GM12878 (cell line): ENCODE results near the gene ANKMY1. TPM values are rescaled to one million over a fixed set of nuclear protein-coding genes. Genes with fewer than 3 reads are reported as not detected.

Source experiments
- ASH2L ChIP-seq: fragments of 300-600, 200-600 bp; sonication (generic); IDR thresholded peaks from 2 replicates; pipeline ENCODE4 v1.6.1; 2017; ENCODE audit warnings: low read depth, mild to moderate bottlenecking, borderline replicate concordance
- BACH1 ChIP-seq: fragments of 450-650 bp; IDR thresholded peaks from 2 replicates; pipeline ENCODE4 v1.6.1; 2017; ENCODE audit warnings: mild to moderate bottlenecking, borderline replicate concordance
- BMI1 ChIP-seq: fragments of 450-650 bp; IDR thresholded peaks from 2 replicates; pipeline ENCODE4 v1.6.1; 2016; ENCODE audit warnings: mild to moderate bottlenecking, moderate library complexity, borderline replicate concordance
- CBFB ChIP-seq: IDR thresholded peaks from 2 replicates; pipeline ENCODE4 v1.6.1; 2016; ENCODE audit warnings: antibody characterized with exemption, low read depth
- CEBPZ ChIP-seq: fragments of 150-350 bp; IDR thresholded peaks from 2 replicates; pipeline ENCODE4 v1.6.1; 2016; ENCODE audit warnings: low read depth, low read length
- EED ChIP-seq: sonication (generic); IDR thresholded peaks from 2 replicates; pipeline ENCODE4 v1.6.1; 2016; ENCODE audit warnings: antibody characterized with exemption, low read depth
- EZH2 ChIP-seq: IDR thresholded peaks from 2 replicates; pipeline ENCODE4 v1.6.1; 2012; ENCODE audit warnings: low read depth, mild to moderate bottlenecking, control low read depth, inconsistent platforms, low read length, borderline replicate concordance; ENCODE audit not compliant: control insufficient read depth
- FOS ChIP-seq: IDR thresholded peaks from 3 replicates; pipeline ENCODE4 v1.6.1; 2011; ENCODE audit warnings: borderline replicate concordance; ENCODE audit not compliant: insufficient read length; ENCODE audit errors: extremely low read depth
- JUND ChIP-seq: IDR thresholded peaks from 2 replicates; pipeline ENCODE4 v1.6.1; 2012; ENCODE audit warnings: low read depth, mild to moderate bottlenecking, low read length, improper control_type of control experiment, moderate library complexity
- KDM1A ChIP-seq: fragments of 200-600 bp; sonication (generic); IDR thresholded peaks from 2 replicates; pipeline ENCODE4 v1.6.1; 2016; ENCODE audit warnings: borderline replicate concordance
- LARP7 ChIP-seq: fragments of 450-650 bp; IDR thresholded peaks from 2 replicates; pipeline ENCODE4 v1.6.1; 2017; ENCODE audit warnings: mild to moderate bottlenecking
- MTA3 ChIP-seq: IDR thresholded peaks from 2 replicates; pipeline ENCODE4 v1.6.1; 2012; ENCODE audit warnings: low read length, inconsistent platforms, borderline replicate concordance
- NBN ChIP-seq: fragments of 450-650 bp; IDR thresholded peaks from 2 replicates; pipeline ENCODE4 v1.6.1; 2016
- POLR2AphosphoS2 ChIP-seq: IDR thresholded peaks from 2 replicates; pipeline ENCODE4 v1.6.1; 2011; ENCODE audit warnings: low read depth, mild to moderate bottlenecking, low read length, improper control_type of control experiment, moderate library complexity
- RAD51 ChIP-seq: fragments of 450-650 bp; IDR thresholded peaks from 2 replicates; pipeline ENCODE4 v1.6.1; 2016; ENCODE audit warnings: moderate library complexity, mild to moderate bottlenecking, inconsistent platforms
- SMAD1 ChIP-seq: fragments of 450-650 bp; IDR thresholded peaks from 2 replicates; pipeline ENCODE4 v1.6.1; 2018; ENCODE audit warnings: mild to moderate bottlenecking, low read depth; ENCODE audit not compliant: partially characterized antibody
- SREBF2 ChIP-seq: IDR thresholded peaks from 2 replicates; pipeline ENCODE4 v1.6.1; 2012; ENCODE audit warnings: mild to moderate bottlenecking, low read length
- STAT1 ChIP-seq: fragments of 450-650 bp; conservative IDR thresholded peaks from 2 replicates; pipeline ENCODE4 v1.6.1; 2014; ENCODE audit warnings: antibody characterized with exemption, mild to moderate bottlenecking
- SUZ12 ChIP-seq: fragments of 200-600 bp; sonication (generic); IDR thresholded peaks from one replicate; pipeline ENCODE4 v1.6.1; 2018; ENCODE audit warnings: antibody characterized with exemption, mild to moderate bottlenecking; ENCODE audit not compliant: unreplicated experiment
- ZBTB40 ChIP-seq: fragments of 450-650 bp; IDR thresholded peaks from 2 replicates; pipeline ENCODE4 v1.6.1; 2016; ENCODE audit warnings: mild to moderate bottlenecking, moderate library complexity, borderline replicate concordance
- ZNF592 ChIP-seq: fragments of 450-650 bp; IDR thresholded peaks from 2 replicates; pipeline ENCODE4 v1.6.1; 2017; ENCODE audit warnings: mild to moderate bottlenecking, moderate library complexity
- polyA plus RNA-seq, 11 experiments: library from polyadenylated mRNA; depleted of rRNA in 4 of 11; unstranded in 6 of 11; stranded (reverse) in 5 of 11; fragments of >200 nt; fragmentation: Nextera tagmentation in 4 of 11; fragmentation: Illumina TruSeq in 1 of 11; extraction: Ambion mirVana in 4 of 11; extraction: Trizol in 1 of 11; gene quantifications; 1 replicate in 1 of 11; 2 replicates in 10 of 11; pipeline versions ENCODE4 v1.2.1 to v1.2.3, GENCODE V29; 2011 to 2016; ENCODE audit warnings: inconsistent platforms in 2 of 11, missing spikeins in 2 of 11, low read depth in 1 of 11
- total RNA-seq, 4 experiments: library from RNA; depleted of rRNA in 3 of 4; stranded (reverse); fragments of >200 nt in 3 of 4; fragmentation: Illumina TruSeq in 1 of 4; extraction: Trizol in 1 of 4; gene quantifications; 2 replicates each; pipeline versions ENCODE4 v1.2.1 to v1.2.3, GENCODE V29; 2013 to 2021

The ANKMY1 gene
- total and polyA plus RNA-seq, 10 of the 15 experiments (the other 5 are each of a cell fraction or from before 2014, with no cell fraction given), result 1.1 to 15.3 (median 11.1) TPM

GRCh38 chr2:240560084-240560479 is 2.3 kb upstream of the ANKMY1 start, which contains the start of gene DUSP28 (continued):
- TF ChIP-seq ZBTB40, result no peak
- TF ChIP-seq ASH2L, result no peak; the same call in 1 of the 2 replicates
- TF ChIP-seq POLR2AphosphoS2, result peak; percentile 29; the same call in 1 of the 2 replicates
- TF ChIP-seq RAD51, result peak; percentile 75
- no peak for TF ChIP-seq SUZ12
- TF ChIP-seq BACH1, result peak; percentile 69; the same call in 1 of the 2 replicates
- no peak for TF ChIP-seq MTA3
- TF ChIP-seq JUND, result no peak
- 0 out of 2 replicates have a peak, but pooled peaks have one; percentile 20 for TF ChIP-seq NBN
- TF ChIP-seq CBFB, result 0 out of 2 replicates have a peak, but pooled peaks have one; percentile 23
- no peak for TF ChIP-seq FOS
- TF ChIP-seq SMAD1, result no peak
- no peak for TF ChIP-seq SREBF2
- no peak for TF ChIP-seq ZNF592
- TF ChIP-seq LARP7, result no peak
- no peak for TF ChIP-seq BMI1
- no peak for TF ChIP-seq EZH2
- no peak for TF ChIP-seq STAT1
- peak; percentile 28; the same call in 1 of the 2 replicates for TF ChIP-seq EED
- no peak for TF ChIP-seq KDM1A
- no peak for TF ChIP-seq CEBPZ
